ENCODE measurements around the gene RPS6KL1. TPM values are rescaled to one million over a fixed set of nuclear protein-coding genes. Genes with fewer than 3 reads are reported as not detected.
"Not testable (repeated sequence)": the region's sequence is repeated elsewhere in the genome, so short reads cannot be mapped to it uniquely, and the experiment has no call there.

Gene RPS6KL1
- total RNA-seq, 2 experiments from 2014 or later = 4.5 to 4.6 TPM

DNA sequence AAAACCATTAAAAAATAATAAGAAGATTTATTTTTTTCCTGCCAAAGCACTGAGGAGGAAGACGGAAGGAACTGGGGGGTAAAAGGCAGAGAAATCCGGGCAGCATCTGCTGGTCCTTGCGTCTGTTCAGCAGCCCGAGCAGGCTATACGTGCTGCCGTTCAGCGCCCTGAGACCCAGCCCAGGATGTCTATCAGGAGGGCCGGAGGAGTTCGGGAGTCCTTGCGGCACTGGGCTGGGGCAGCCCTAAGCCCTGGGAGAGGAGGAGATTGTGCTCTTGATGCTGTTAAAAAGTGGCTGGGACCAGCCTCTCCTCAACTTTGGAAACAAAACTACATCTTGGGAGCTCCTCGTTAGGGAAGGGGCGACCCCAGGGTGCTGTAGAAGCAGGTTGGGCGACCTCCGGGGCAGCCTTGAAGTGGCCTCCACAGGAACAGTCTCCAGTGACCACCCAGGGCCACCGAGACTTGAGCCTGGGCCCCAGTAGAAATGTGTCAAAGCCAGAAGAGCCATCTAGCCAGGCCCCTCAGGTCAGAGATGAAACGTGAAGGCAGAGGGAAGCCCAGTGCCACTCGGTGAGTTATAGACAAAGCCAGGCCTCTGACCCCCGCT, 18.0 kb upstream of the RPS6KL1 start:
- POLR2A ChIA-PET = no interaction called here

DNA sequence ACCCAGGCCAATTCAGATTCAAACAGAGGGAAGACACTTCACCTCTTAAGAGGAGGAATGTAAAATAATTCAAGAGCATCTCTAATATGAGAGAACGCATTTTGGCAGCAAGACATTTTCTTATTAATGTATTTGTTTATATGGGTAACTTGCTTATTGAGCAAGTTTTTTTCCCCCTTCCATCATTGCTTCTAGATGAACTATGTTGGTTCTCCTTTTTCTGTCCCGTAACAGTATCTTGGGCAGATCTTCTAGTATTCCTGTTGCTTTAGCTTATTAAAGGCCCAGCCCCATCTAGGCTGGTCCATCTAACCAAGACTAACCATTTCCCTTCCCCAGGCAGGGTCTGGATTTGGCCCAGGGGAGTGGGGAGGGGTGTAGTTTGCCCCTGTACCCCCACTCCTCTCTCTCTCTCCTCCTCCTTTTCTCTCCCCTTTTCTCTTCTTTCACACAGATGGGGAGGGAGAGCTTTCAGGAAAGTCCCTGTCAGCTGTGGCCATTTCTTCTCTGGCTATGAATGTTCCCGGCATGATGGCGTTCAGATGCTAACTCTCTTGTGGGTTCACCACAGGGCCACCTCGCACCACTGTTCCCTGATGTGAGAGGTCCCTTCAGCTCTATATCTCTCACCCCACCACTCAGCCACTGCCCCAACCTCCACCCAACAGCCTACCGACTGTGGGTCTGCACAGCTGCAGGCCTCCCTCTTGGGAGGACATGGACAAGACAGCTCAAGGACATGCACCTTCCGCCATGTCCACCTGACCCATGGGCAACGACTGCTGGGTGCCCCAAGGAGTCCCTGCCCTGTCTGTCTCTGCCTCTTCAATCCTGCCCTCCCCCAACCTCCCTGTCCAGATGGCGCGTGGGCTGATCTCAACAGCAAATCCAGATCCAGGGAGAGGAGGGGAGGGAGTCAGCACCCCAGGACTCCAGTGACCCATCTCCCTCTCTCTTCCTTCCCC, 15.8 kb upstream of the RPS6KL1 start:
- DNase-seq = no peak
- Mint-ChIP-seq H3K36me3 (ENCODE audit: low read depth) (peaks cover 4% of the 10 kb centered on the region), H3K9me3 (peaks cover 5% of the 10 kb centered on the region), H3K4me3 (no peak overlapping the region), H3K27ac (no peak overlapping the region), H3K27me3 (no peaks in the 10 kb centered on the region), H3K4me1 (peaks cover 54% of the 10 kb centered on the region)
- CTCF ChIA-PET = interaction anchor here (0.7 to 7.1 kb wide), 5 partner anchors 7 to 74 kb away, joined by 3 to 32 read pairs (median 3); no protein-coding TSS in a partner anchor
- POLR2A ChIA-PET = no interaction called here

More for the DNA sequence above, 18.0 kb upstream of the RPS6KL1 start:
- peaks cover 5% of the 10 kb centered on the region for H3K9me3 Mint-ChIP-seq
- CTCF ChIA-PET = interaction anchor here (0.7 to 2.4 kb wide), 7 partner anchors 10 to 1165 kb away, joined by 3 to 7 read pairs (median 5); no protein-coding TSS in a partner anchor
- DNase-seq = no peak
- peak overlapping the region; percentile 94 for H3K27ac Mint-ChIP-seq
- H3K4me3 Mint-ChIP-seq = peak overlapping the region; percentile 66
- no peaks in the 10 kb centered on the region for H3K27me3 Mint-ChIP-seq
- H3K4me1 Mint-ChIP-seq = peaks cover 54% of the 10 kb centered on the region
- peaks cover 4% of the 10 kb centered on the region for H3K36me3 Mint-ChIP-seq (ENCODE audit: low read depth)

DNA sequence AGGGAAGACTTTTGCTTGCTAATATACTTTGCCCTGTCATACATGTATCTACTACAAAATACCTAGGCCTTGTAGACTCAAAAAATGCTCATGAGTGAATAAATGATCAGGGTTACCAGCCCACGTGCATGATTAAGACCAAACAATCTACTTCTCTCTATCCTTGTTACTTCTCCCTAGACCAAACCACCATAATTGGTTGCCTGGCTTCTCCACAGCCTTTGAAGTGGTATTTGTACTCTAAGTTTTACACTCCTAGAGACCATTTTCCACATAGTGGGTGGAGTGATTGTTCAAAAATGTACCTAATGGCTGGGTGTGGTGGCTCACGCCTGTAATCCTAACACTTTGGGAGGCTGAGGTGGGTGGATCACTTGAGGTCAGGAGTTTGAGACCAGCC, 14.1 kb upstream of the RPS6KL1 start:
- H3K4me3 Mint-ChIP-seq = no peak overlapping the region
- peak overlapping the region; percentile 33 for H3K27ac Mint-ChIP-seq
- H3K9me3 Mint-ChIP-seq = peaks cover 5% of the 10 kb centered on the region
- H3K36me3 Mint-ChIP-seq (ENCODE audit: low read depth) = peaks cover 4% of the 10 kb centered on the region
- H3K27me3 Mint-ChIP-seq = peaks cover 2% of the 10 kb centered on the region
- no peak for DNase-seq
- POLR2A ChIA-PET = no interaction called here
- H3K4me1 Mint-ChIP-seq = peaks cover 46% of the 10 kb centered on the region
- CTCF ChIA-PET = interaction anchor here (1.4 to 7.1 kb wide), 2 partner anchors 11 to 20 kb away, joined by 4 to 32 read pairs; no protein-coding TSS in a partner anchor

DNA sequence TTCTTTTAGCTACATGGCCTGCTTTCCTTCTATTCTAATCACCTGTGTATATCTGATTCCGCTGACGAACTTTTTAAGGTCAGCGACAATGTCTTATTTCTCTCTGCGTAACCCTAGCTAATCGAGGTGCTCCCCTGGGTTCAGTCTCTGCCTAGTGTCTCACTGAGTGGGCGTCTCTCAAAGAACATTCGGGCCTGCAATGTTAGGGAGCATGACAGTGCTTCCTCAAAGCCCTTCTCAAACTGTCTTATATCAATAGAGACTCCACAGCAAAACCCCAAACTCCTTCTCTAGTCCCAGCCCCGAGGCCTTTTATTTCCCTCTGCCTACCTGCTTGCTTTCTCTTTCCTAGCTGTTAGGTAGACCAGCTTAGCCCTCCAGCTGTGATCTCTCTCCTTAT, 13.7 kb upstream of the RPS6KL1 start:
- peak overlapping the region; percentile 33 for H3K27ac Mint-ChIP-seq

DNA sequence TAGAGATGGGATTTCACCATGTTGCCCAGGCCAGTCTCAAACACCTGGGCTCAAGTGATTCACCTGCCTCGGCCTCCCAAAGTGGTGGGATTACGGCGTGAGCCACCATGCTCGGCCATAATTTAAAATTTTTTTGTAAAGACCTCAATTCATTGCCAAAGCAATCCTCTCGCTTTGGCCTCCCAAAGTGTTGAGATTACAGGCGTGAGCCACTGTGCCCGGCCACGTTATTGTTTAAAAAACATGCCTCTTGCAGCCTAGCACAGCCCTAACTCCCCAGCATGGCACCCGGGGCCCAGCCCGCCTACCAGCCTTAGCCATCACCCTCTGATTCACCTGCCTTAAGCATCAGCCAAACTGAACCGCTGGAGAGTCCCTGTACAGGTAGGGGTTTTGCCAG, 13.1 kb upstream of the RPS6KL1 start:
- Mint-ChIP-seq H3K9me3 (peaks cover 5% of the 10 kb centered on the region), H3K27ac (no peak overlapping the region), H3K27me3 (peaks cover 2% of the 10 kb centered on the region), H3K36me3 (ENCODE audit: low read depth) (peaks cover 4% of the 10 kb centered on the region), H3K4me3 (no peak overlapping the region), H3K4me1 (peaks cover 36% of the 10 kb centered on the region)
- ChIA-PET CTCF (interaction anchor here (1.3 to 7.1 kb wide), 3 partner anchors 12 to 30 kb away, joined by 4 to 32 read pairs (median 4); no protein-coding TSS in a partner anchor), POLR2A (no interaction called here)
- DNase-seq = no peak

More for the DNA sequence above, 13.7 kb upstream of the RPS6KL1 start:
- Mint-ChIP-seq H3K4me3 (no peak overlapping the region), H3K4me1 (peaks cover 42% of the 10 kb centered on the region), H3K27me3 (peaks cover 2% of the 10 kb centered on the region), H3K36me3 (ENCODE audit: low read depth) (peaks cover 4% of the 10 kb centered on the region), H3K9me3 (peaks cover 5% of the 10 kb centered on the region)
- ChIA-PET POLR2A (no interaction called here), CTCF (interaction anchor here (1.4 to 7.1 kb wide), 2 partner anchors 11 to 19 kb away, joined by 4 to 32 read pairs; no protein-coding TSS in a partner anchor)
- DNase-seq = no peak

DNA sequence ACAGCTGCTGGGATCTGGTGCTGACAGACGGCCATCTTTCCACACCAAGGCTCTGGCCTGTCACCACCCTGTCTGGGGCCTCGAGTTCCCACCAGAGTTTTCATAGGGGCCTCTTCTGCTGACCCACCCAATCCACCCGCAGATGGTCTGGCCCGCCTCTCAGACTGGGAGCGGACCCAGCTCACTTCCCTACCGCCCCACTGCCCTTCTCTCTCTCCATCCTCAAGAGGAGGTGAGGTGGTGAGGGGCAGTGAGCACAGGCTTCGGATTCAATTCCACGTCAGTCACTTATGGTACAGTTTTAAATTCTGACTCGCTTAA, 12.3 kb upstream of the RPS6KL1 start:
- H3K9me3 Mint-ChIP-seq = peaks cover 5% of the 10 kb centered on the region
- H3K36me3 Mint-ChIP-seq (ENCODE audit: low read depth) = peaks cover 4% of the 10 kb centered on the region
- POLR2A ChIA-PET = no interaction called here
- H3K27ac Mint-ChIP-seq = no peak overlapping the region
- no peak overlapping the region for H3K4me3 Mint-ChIP-seq
- CTCF ChIA-PET = interaction anchor here (0.7 to 7.1 kb wide), 4 partner anchors 9 to 29 kb away, joined by 3 to 32 read pairs (median 6); no protein-coding TSS in a partner anchor
- peaks cover 4% of the 10 kb centered on the region for H3K27me3 Mint-ChIP-seq
- DNase-seq = no peak
- H3K4me1 Mint-ChIP-seq = peaks cover 31% of the 10 kb centered on the region

DNA sequence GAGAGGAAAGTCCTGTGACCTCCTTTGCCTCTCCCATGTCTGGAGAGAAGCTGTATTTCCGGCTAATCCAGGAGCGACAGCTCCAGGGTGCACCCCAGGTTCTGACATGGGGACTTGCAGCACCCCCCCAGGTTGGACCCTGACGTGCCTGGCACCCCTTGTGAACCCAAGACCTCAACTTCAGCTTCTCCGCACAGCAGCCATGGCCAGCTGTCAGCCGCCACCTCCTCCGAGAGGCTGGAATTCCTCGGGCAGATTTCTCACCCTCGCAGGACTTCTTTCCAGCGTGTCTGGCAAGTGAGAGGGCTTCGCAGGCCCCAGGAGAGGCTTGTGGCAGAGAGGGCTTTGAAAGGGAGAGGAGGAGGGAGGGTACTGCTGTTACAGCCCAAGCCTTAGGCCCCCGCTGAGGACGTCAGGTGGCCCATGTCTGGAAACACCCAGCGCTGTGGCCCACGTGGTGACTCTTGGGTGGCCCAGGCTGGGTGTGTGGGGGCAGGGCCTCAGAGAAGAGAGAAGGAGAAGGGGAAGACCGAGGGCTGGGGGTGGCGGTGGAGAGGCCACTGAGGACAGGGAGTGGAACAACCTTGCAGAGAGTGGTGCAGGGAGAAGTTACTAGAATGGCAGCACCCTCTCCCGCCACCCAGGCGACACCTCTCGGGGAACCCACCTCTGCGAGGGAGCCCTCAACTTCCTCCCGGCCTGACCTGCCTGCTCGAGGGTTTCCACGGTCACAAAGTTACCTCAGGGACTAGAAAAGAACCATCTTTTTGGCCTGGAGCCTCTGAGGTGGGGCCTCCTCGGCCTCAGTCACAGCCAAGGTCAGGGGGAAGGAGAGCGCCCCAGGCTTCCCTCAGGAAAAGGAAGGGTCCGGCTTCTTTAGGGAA, 11.7 kb upstream of the RPS6KL1 start:
- peaks cover 4% of the 10 kb centered on the region for H3K36me3 Mint-ChIP-seq (ENCODE audit: low read depth)
- peaks cover 5% of the 10 kb centered on the region for H3K9me3 Mint-ChIP-seq
- DNase-seq = no peak
- H3K27me3 Mint-ChIP-seq = peaks cover 5% of the 10 kb centered on the region
- no peak overlapping the region for H3K27ac Mint-ChIP-seq
- ChIA-PET CTCF (interaction anchor here (1.1 to 7.1 kb wide), 4 partner anchors 9 to 59 kb away, joined by 3 to 32 read pairs (median 6); partner anchors contain the start of gene RPS6KL1), POLR2A (no interaction called here)
- peaks cover 27% of the 10 kb centered on the region for H3K4me1 Mint-ChIP-seq
- no peak overlapping the region for H3K4me3 Mint-ChIP-seq

DNA sequence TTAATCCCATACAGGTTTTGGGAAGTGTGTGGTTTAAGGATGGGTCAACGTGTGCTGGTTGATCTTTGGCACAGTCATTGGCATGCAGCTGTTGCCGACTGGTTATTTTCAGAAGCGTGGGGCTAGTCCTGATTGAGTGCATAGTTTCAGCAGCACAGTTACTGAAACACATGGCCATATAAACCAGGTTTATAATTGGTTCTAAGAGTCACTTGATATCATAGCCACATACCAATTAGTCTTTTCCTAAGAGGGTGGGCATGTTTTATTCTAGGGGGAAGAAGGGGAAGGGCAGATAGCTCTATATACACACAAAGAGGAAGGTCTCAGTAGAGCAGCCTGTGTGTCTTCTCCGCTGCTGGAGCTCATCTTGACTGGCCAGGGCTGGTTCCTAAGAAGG, 11.0 kb upstream of the RPS6KL1 start:
- peaks cover 32% of the 10 kb centered on the region for H3K4me1 Mint-ChIP-seq
- peaks cover 4% of the 10 kb centered on the region for H3K36me3 Mint-ChIP-seq (ENCODE audit: low read depth)
- H3K9me3 Mint-ChIP-seq = peaks cover 5% of the 10 kb centered on the region
- no peak overlapping the region for H3K4me3 Mint-ChIP-seq
- no peak overlapping the region for H3K27ac Mint-ChIP-seq
- CTCF ChIA-PET = interaction anchor here (1.1 to 7.1 kb wide), 4 partner anchors 10 to 59 kb away, joined by 3 to 32 read pairs (median 6); partner anchors contain the start of gene RPS6KL1
- POLR2A ChIA-PET = no interaction called here
- DNase-seq = no peak
- H3K27me3 Mint-ChIP-seq = peaks cover 7% of the 10 kb centered on the region

DNA sequence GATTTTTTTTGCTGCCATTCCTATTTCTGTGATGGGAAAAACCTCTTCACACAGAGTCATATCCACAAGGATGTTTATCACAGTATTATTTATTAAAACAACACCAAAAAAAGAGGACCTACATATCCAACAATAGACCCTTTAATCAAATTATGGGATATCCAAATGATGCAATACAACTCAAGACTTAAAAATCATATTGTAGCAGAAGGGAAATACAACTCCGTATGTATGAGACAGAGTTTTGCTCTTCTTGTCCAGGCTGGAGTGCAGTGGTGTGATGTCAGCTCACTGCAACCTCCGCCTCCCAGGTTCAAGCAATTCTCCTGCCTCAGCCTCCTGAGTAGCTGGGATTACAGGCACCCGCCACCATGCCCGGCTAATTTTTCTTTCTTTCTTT, 9.9 kb upstream of the RPS6KL1 start:
- DNase-seq; H3K27me3 Mint-ChIP-seq; POLR2A ChIA-PET; H3K36me3 Mint-ChIP-seq (ENCODE audit: low read depth); H3K4me3 Mint-ChIP-seq; H3K9me3 Mint-ChIP-seq; H3K27ac Mint-ChIP-seq: not testable (repeated sequence)
- peaks cover 29% of the 10 kb centered on the region for H3K4me1 Mint-ChIP-seq
- CTCF ChIA-PET = interaction anchor here (1.5 to 2.3 kb wide), 2 partner anchors 11 to 21 kb away, joined by 3 to 9 read pairs; no protein-coding TSS in a partner anchor

DNA sequence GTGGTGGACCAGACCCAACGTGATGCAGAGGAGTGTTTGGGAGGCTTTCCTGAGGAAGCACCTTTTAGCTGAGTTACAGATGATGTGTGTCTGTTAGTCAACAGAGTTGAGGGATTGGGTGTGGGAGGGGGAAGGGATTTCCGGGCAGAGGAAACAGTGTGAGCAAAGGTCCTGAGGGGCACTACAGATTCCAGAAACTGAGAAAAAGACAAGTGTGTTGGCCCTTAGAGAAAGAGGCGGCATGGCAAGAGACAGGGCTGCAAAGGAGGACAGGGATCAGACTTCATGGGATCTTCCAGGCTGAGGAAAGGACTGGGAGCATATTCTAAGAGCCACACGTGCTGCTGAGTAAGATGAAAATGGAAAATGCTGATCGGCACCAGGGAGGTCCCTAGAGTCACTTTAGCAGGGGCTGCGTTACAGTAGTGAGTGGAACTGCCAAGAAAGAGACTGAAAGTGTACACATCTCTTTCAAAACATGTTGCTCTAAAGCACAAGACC, 9.4 kb upstream of the RPS6KL1 start:
- ChIA-PET POLR2A (no interaction called here), CTCF (interaction anchor here (1.2 to 1.6 kb wide), 4 partner anchors 13 to 29 kb away, joined by 3 to 4 read pairs (median 4); no protein-coding TSS in a partner anchor)
- no peaks in the 10 kb centered on the region for H3K9me3 Mint-ChIP-seq
- H3K36me3 Mint-ChIP-seq (ENCODE audit: low read depth) = no peaks in the 10 kb centered on the region
- no peak overlapping the region for H3K4me3 Mint-ChIP-seq
- H3K27me3 Mint-ChIP-seq = peaks cover 11% of the 10 kb centered on the region
- H3K27ac Mint-ChIP-seq = no peak overlapping the region
- no peak for DNase-seq
- H3K4me1 Mint-ChIP-seq = peaks cover 24% of the 10 kb centered on the region

DNA sequence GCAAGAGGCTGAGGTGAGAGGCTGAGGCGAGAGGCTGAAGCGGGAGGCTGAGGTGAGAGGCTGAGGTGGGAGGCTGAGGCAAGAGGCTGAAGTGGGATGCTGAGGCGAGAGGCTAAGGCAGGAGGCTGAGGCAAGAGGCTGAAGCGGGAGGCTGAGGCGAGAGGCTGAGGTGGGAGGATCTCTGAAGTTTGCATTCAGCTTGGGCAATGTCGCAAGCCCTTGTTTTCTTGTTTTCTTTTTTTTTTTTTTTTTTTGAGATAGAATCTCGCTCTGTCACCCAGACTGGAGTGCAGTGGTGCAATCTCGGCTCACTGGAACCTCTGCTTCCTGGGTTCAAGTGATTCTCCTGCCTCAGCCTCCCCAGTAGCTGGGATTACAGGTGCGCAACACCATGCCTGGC, 8.7 kb upstream of the RPS6KL1 start:
- CTCF ChIA-PET = interaction anchor here (0.6 to 1.6 kb wide), 9 partner anchors 8 to 580 kb away, joined by 3 to 4 read pairs (median 3); partner anchors contain the start of gene RPS6KL1
- H3K4me3 Mint-ChIP-seq; H3K9me3 Mint-ChIP-seq; DNase-seq; POLR2A ChIA-PET; H3K36me3 Mint-ChIP-seq (ENCODE audit: low read depth): not testable (repeated sequence)
- H3K27me3 Mint-ChIP-seq = peaks cover 11% of the 10 kb centered on the region
- peak overlapping the region; percentile 38 for H3K27ac Mint-ChIP-seq
- peaks cover 17% of the 10 kb centered on the region for H3K4me1 Mint-ChIP-seq

DNA sequence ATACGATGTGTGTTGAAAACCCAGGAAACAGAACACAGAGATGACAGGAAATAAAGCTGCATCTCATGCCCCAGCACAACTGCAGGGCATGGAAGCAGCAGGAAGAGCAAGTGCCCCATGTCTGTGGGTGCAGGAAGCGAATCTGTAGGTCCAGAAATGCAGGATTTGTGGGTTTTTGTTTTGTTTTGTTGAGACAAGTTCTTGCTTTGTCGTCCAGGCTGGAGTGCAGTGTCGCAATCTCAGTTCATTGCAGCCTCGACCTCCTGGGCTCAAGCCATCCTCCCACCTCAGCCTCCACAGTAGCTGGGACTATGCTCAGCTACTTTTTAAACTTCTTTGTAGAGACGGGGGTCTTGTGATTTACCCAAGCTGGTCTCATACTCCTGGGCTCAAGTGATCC, 6.2 kb upstream of the RPS6KL1 start:
- CTCF ChIA-PET = interaction anchor here (1.4 kb wide), 1 partner anchor 9 kb away, joined by 3 read pairs; no protein-coding TSS in a partner anchor
- peaks cover 15% of the 10 kb centered on the region for H3K4me1 Mint-ChIP-seq
- H3K27ac Mint-ChIP-seq = no peak overlapping the region
- H3K27me3 Mint-ChIP-seq = peaks cover 19% of the 10 kb centered on the region
- H3K9me3 Mint-ChIP-seq = no peaks in the 10 kb centered on the region
- POLR2A ChIA-PET = no interaction called here
- H3K4me3 Mint-ChIP-seq = no peak overlapping the region
- DNase-seq = no peak
- H3K36me3 Mint-ChIP-seq (ENCODE audit: low read depth) = no peaks in the 10 kb centered on the region

All from activated CD4-positive, alpha-beta T cell treated with anti-CD3 and anti-CD28 coated beads, Interleukin-2, amount 10 ng/mL, durations not matched to agents 7 days and 5 days (primary cell).